Inflammatory macrophage treated with lipopolysaccharide for 4 hours (primary cell): ENCODE results near the gene TSPAN1.
"Not testable (repeated sequence)": the region's sequence is repeated elsewhere in the genome, so short reads cannot be mapped to it uniquely, and the experiment has no call there.

Experiments used
- DNase-seq: peaks from one replicate; pipeline ENCODE4 v3.0.0-alpha.2; 2020

The TSPAN1 gene

DNA sequence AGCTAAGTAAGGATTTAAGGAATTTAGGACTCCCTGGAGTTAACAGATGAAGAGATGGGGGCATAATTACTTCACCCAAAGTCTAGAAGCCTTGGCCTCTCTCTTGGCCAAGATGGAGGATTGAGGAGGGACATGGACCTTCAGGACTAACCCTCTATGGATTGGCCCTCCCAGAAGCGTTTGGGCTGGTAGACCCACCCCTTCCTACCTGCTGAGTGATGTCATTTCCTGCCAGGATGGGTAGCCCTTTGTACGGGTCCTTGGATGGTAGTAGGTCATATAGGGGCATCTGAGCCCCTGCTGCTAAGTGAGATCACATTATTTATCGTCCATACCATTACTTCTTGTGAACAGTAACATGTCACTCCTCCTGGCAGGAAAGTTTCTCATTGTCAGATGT is 45.9 kb downstream of the TSPAN1 start:
- no peak for DNase-seq

DNA sequence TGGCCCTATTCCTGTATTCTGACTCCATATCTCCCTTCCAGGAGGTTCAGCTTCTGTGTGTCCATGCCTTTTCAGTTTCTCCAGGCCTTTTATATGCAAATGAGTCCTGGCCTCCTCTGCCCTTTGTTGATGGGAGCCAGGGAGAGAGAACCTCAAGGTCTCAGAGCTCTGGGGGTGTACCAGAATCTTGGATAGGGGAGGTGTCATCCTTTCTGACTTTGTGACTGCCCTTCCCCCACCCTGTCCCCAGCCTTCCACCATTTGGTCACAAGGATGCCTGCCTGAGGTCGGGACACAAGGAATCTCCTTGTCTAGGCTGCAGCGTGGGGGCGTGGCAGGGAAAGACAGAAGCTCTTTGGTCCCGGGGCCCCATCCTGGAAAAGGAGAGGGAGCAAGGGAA is 46.9 kb downstream of the TSPAN1 start:
- DNase-seq = no peak

DNA sequence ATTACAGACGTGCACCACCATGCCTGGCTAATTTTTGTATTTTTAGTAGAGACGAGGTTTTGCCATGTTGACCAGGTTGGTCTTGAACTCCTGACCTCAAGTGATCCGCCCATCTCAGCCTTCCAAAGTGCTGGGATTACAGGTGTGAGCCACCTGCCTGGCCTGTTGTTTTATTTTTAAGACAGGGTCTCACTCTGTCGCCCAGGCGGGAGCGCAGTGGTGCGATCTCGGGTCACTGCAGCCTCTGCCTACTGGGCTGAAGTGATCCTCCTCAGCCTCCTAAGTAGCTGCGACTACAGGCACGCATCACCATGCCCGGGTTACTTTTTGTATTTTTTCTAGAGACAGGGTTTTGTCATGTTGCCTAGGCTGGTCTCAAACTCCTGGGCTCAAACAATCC is 48.2 kb downstream of the TSPAN1 start:
- not testable (repeated sequence) for DNase-seq

DNA sequence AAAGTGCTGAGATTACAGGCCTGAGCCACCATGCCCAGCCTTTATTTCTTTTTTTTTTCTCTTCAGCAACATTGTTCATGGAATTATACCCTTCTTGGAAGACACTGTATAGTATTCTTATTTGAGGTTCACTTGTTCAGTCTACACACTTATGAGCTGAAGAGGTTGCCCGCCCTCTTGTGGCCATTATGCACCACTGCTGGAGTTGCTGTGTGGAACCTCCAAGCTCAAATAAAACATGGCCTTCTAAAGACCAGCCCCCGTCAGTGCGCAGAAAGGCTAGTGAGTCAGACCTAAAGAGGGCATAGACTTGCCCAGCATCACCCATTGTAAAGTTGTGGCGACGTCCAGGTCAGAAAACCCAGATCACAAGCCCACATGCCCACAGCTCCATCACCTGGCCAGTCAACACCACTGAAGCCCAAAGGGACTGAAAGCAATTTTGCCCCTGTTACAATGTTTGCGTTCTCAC is 48.6 kb downstream of the TSPAN1 start:
- DNase-seq = peak; percentile 77

DNA sequence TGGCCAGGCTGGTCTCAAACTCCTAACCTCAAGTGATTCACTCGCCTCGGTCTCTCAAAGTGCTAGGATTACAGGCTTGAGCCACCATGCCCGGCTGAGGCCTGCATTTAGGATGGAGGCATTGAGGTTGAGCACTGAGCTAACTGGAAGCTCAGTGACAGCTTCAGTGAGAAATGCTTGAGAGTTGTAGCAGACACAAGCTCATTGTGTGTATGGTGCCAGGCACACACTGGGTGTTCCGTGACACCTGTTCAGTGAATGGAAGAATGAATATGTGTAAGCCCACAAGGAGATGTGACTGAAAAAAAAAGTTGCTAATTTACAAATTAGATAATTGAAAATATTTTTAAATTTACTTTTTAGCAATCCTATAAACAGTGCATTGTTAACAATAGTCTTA is 50.1 kb downstream of the TSPAN1 start:
- DNase-seq = no peak

DNA sequence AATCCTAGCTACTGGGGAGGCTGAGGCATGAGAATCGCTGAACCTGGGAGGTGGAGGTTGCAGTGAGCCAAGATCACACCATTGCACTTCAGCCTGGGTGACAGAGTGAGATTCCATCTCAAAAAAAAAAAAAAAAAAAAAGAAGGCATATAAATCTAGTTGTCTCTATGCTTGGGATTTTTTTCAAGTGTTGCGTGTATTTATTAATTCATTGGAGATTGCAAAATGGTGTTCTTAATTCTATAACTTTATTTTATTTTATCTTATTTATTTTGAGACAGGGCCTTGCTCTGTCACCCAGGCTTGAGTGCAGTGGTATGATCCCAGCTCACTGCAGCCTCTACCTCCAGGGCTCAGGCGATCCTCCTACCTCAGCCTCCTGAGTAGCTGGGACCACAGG is 56.3 kb downstream of the TSPAN1 start:
- not testable (repeated sequence) for DNase-seq
